OCI-LY3 (cell line): ENCODE data around the gene ANTXR2.

ENCODE experiments used
- H2AFZ ChIP-seq: fragments of 200-600, 300-600 bp; shearing (Covaris generic); 2 replicates; pipeline ENCODE4 v1.6.0; 2014; ENCODE audit warnings: antibody characterized with exemption, low read depth, low read length
- H3K27ac ChIP-seq: fragments of 200-600, 300-600 bp; sonication (generic); 2 replicates; pipeline ENCODE4 v1.5.1; 2014; ENCODE audit warnings: mild to moderate bottlenecking, low read length, moderate library complexity, mixed read lengths
- H3K27me3 ChIP-seq: fragments of 200-600, 300-600 bp; sonication (generic); 2 replicates; pipeline ENCODE4 v1.6.1; 2014; ENCODE audit warnings: low read depth, low read length, mixed read lengths
- H3K36me3 ChIP-seq: fragments of 200-600, 300-600 bp; sonication (generic); replicated peaks from 2 replicates; pipeline ENCODE3; 2014; ENCODE audit warnings: low read depth, low read length, mixed read lengths
- H3K4me1 ChIP-seq: fragments of 300-600, 200-600 bp; sonication (generic); 2 replicates; pipeline ENCODE4 v1.6.1; 2014; ENCODE audit warnings: low read length, mixed read lengths
- H3K4me2 ChIP-seq: fragments of 200-600, 300-600 bp; sonication (generic); 2 replicates; pipeline ENCODE4 v1.6.1; 2014; ENCODE audit warnings: low read length, mixed read lengths
- H3K4me3 ChIP-seq: fragments of 300-600, 200-600 bp; sonication (generic); 2 replicates; pipeline ENCODE4 v1.5.1; 2014; ENCODE audit warnings: antibody characterized with exemption, mild to moderate bottlenecking, low read length, moderate library complexity
- H3K79me2 ChIP-seq: fragments of 300-600, 200-600 bp; shearing (Covaris generic); 2 replicates; pipeline ENCODE4 v1.6.1; 2014; ENCODE audit warnings: mild to moderate bottlenecking, low read length, mixed read lengths
- H3K9ac ChIP-seq: fragments of 300-600, 200-600 bp; shearing (Covaris generic); 2 replicates; pipeline ENCODE4 v1.6.0; 2014; ENCODE audit warnings: mild to moderate bottlenecking, low read length, moderate library complexity
- H3K9me3 ChIP-seq: fragments of 200-600, 300-600 bp; shearing (Covaris generic); 2 replicates; pipeline ENCODE4 v1.6.1; 2014; ENCODE audit warnings: low read length, mixed read lengths; ENCODE audit not compliant: insufficient read depth
- H4K20me1 ChIP-seq: fragments of 200-600, 300-600 bp; sonication (generic); 2 replicates; pipeline ENCODE4 v1.6.1; 2016; ENCODE audit warnings: low read length, mixed read lengths; ENCODE audit not compliant: insufficient read depth
- EZH2phosphoT487 ChIP-seq: fragments of 200-600 bp; shearing (Covaris generic); IDR thresholded peaks from 2 replicates; pipeline ENCODE4 v1.6.1; 2018; ENCODE audit warnings: antibody characterized with exemption, mixed run types, low read depth
- TF ChIP-seq, protein P1 (sequence below): fragments of 200-600, 300-600 bp; sonication (generic); IDR thresholded peaks from 2 replicates; pipeline ENCODE4 v1.5.1; 2014; ENCODE audit warnings: antibody characterized with exemption, low read length, low read depth

The ANTXR2 gene

DNA sequence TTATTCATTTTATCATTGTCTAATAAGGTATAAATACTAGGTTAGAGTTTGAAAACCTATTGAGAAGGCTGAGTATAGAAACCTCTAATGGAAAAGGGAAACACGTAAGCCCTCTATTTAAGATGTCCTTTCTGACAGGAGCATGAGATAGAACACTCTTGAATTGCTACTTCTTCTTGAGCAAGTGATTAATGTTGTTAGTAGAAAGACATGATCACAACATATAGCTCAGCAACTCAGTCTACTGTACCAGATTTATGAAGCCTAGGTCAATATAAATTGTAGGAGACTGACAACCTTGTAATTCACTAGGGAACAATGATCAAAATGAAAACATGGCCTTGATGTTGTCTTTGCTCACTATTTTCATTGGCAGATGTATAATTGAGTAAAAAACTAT lies 189.7 kb downstream of the ANTXR2 start:
- Histone ChIP-seq H3K79me2 (no peaks in the 10 kb centered on the region), H3K4me1 (no peaks in the 10 kb centered on the region), H3K4me3 (no peak overlapping the region), H2AFZ (no peak overlapping the region), H3K27me3 (no peaks in the 10 kb centered on the region), H3K9me3 (no peaks in the 10 kb centered on the region), H3K9ac (no peak overlapping the region), H3K4me2 (no peak overlapping the region), H4K20me1 (no peaks in the 10 kb centered on the region), H3K36me3 (no peaks in the 10 kb centered on the region), H3K27ac (no peak overlapping the region)
- no peak for TF ChIP-seq EZH2phosphoT487
- TF ChIP-seq, protein P1, sequence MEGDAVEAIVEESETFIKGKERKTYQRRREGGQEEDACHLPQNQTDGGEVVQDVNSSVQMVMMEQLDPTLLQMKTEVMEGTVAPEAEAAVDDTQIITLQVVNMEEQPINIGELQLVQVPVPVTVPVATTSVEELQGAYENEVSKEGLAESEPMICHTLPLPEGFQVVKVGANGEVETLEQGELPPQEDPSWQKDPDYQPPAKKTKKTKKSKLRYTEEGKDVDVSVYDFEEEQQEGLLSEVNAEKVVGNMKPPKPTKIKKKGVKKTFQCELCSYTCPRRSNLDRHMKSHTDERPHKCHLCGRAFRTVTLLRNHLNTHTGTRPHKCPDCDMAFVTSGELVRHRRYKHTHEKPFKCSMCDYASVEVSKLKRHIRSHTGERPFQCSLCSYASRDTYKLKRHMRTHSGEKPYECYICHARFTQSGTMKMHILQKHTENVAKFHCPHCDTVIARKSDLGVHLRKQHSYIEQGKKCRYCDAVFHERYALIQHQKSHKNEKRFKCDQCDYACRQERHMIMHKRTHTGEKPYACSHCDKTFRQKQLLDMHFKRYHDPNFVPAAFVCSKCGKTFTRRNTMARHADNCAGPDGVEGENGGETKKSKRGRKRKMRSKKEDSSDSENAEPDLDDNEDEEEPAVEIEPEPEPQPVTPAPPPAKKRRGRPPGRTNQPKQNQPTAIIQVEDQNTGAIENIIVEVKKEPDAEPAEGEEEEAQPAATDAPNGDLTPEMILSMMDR, result no peak

DNA sequence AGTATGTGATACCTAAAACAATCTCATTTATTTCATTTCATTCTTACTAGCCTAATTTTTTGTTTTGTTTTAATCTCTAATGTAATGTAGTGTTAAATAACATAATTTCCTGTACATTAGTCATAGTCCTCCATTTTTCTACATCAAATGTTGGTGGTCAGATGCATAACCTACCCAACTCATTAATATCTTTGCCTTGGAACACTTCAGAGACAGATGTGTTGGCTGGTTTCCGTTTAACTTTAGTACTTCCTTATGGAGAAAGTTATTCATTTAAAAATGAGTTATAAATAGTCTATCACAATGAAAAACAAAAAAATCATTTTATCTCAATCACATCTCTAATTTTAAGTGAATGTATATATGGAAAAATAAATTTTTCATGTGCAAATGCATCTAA lies 190.2 kb downstream of the ANTXR2 start:
- Histone ChIP-seq H3K27me3 (no peaks in the 10 kb centered on the region), H3K79me2 (no peaks in the 10 kb centered on the region), H3K4me3 (no peak overlapping the region), H3K9ac (no peak overlapping the region), H3K27ac (no peak overlapping the region), H4K20me1 (no peaks in the 10 kb centered on the region), H3K36me3 (no peaks in the 10 kb centered on the region), H3K4me2 (no peak overlapping the region), H3K4me1 (no peaks in the 10 kb centered on the region), H3K9me3 (peaks cover 3% of the 10 kb centered on the region; the same call in 1 of the 2 replicates), H2AFZ (no peak overlapping the region)
- no peak for TF ChIP-seq EZH2phosphoT487
- TF ChIP-seq, protein P1, result no peak

DNA sequence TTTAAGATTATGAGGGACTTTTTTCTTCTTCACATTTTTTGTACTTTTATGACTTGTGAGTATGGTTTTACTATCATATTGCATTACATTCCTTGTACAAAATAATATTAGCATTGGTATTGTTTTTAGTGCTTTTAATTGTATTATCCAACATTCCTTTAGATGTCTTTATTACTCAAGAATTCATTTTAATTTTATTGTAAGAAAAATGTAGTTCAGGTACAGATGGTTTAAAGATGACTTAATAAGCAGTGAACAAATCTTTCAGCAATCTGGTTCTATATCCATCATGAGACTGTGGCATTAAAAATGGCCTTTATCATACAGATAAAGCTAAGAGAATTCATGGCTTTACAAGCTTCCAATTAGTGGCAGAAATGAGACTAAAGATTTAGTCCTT lies 191.6 kb downstream of the ANTXR2 start:
- Histone ChIP-seq H2AFZ (no peak overlapping the region), H3K4me2 (no peak overlapping the region), H3K9ac (no peak overlapping the region), H3K4me3 (no peak overlapping the region), H3K9me3 (peaks cover 4% of the 10 kb centered on the region; the same call in 1 of the 2 replicates), H4K20me1 (no peaks in the 10 kb centered on the region), H3K36me3 (no peaks in the 10 kb centered on the region), H3K27ac (no peak overlapping the region), H3K79me2 (no peaks in the 10 kb centered on the region), H3K27me3 (no peaks in the 10 kb centered on the region), H3K4me1 (no peaks in the 10 kb centered on the region)
- no peak for TF ChIP-seq EZH2phosphoT487
- TF ChIP-seq, protein P1, result no peak

DNA sequence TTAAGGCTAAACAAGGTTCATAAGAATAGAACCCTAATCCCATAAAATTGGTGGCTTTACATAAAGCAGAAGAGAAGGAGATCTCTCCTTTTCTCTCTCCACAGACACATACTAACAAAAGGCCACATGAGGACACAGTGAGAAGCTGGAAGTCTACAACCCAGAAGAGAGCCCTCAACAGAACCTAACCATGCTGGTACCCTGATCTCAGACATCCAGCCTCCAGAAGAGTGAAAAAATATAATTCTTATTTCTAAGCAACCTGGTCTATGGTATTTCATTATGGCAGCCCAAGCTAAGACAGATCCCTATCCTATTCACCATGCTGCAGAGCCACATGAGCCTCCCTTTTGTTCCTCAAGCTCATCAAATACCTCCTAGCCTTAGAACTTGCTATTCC lies 195.5 kb downstream of the ANTXR2 start:
- no peak overlapping the region for H3K27ac ChIP-seq

More for the DNA sequence above, 195.5 kb downstream of the ANTXR2 start:
- H4K20me1 ChIP-seq, result no peaks in the 10 kb centered on the region
- no peaks in the 10 kb centered on the region for H3K79me2 ChIP-seq
- no peak for TF ChIP-seq EZH2phosphoT487
- TF ChIP-seq, protein P1, result no peak
- no peak overlapping the region for H3K9ac ChIP-seq
- no peaks in the 10 kb centered on the region for H3K4me1 ChIP-seq
- no peak overlapping the region for H3K4me3 ChIP-seq
- no peaks in the 10 kb centered on the region for H3K27me3 ChIP-seq
- H3K9me3 ChIP-seq, result peaks cover 4% of the 10 kb centered on the region; the same call in 1 of the 2 replicates
- H2AFZ ChIP-seq, result no peak overlapping the region
- no peak overlapping the region for H3K4me2 ChIP-seq
- H3K36me3 ChIP-seq, result no peaks in the 10 kb centered on the region
